Measurements from ENCODE around the gene MROH2B. TPM values are rescaled to one million over a fixed set of nuclear protein-coding genes. Genes with fewer than 3 reads are reported as not detected.

MROH2B gene
- total RNA-seq, 2 experiments from 2014 or later, result not detected

- Histone ChIP-seq H3K27ac (ENCODE audit: low read depth in 1 of 2, low read length in 2 of 2) (no peak overlapping the region), H3K27me3 (ENCODE audit: control insufficient read depth in 1 of 2, insufficient read depth in 2 of 2, low read length in 2 of 2) (peaks cover 0 to 2% of the 10 kb centered on the region in 2 experiments), H3K4me3 (ENCODE audit: low read length) (no peak overlapping the region), H3K36me3 (ENCODE audit: insufficient read depth, low read length) (no peaks in the 10 kb centered on the region), H3K9me3 (ENCODE audit: control insufficient read depth in 1 of 2, insufficient read depth in 1 of 2, low read length in 2 of 2) (no peaks in the 10 kb centered on the region), H3K4me1 (ENCODE audit: insufficient read depth, low read length) (no peaks in the 10 kb centered on the region)
- DNase-seq (no peak), ATAC-seq (ENCODE audit: poor library complexity) (no peak)
- intact Hi-C loops (cut with DNase I, micrococcal nuclease), result no loop called here
- no peak for TF ChIP-seq CTCF (IDR thresholded peaks at IDR 0.05)
- ChIA-PET POLR2A (no interaction called here), CTCF (no interaction called here)
- H3K9me3 Mint-ChIP-seq, result no peaks in the 10 kb centered on the region
- H3K4me1 Mint-ChIP-seq (ENCODE audit: low read depth), result no peaks in the 10 kb centered on the region
- H3K4me3 Mint-ChIP-seq, result no peak overlapping the region
- H3K36me3 Mint-ChIP-seq (ENCODE audit: low read depth), result no peaks in the 10 kb centered on the region
- H3K27ac Mint-ChIP-seq, result no peak overlapping the region
- peaks cover 9% of the 10 kb centered on the region for H3K27me3 Mint-ChIP-seq
Measured at GRCh38 chr5:40999142-40999541, 72.0 kb downstream of the MROH2B start.

- POLR2A ChIA-PET, result no interaction called here
- Histone ChIP-seq H3K9me3 (ENCODE audit: control insufficient read depth in 1 of 2, insufficient read depth in 1 of 2, low read length in 2 of 2) (no peaks in the 10 kb centered on the region), H3K36me3 (ENCODE audit: insufficient read depth, low read length) (no peaks in the 10 kb centered on the region), H3K4me3 (ENCODE audit: low read length) (no peak overlapping the region), H3K27ac (ENCODE audit: low read depth in 1 of 2, low read length in 2 of 2) (no peak overlapping the region), H3K27me3 (ENCODE audit: control insufficient read depth in 1 of 2, insufficient read depth in 2 of 2, low read length in 2 of 2) (peaks cover 0 to 2% of the 10 kb centered on the region in 2 experiments), H3K4me1 (ENCODE audit: insufficient read depth, low read length) (no peaks in the 10 kb centered on the region)
- Mint-ChIP-seq H3K27me3 (no peaks in the 10 kb centered on the region), H3K36me3 (ENCODE audit: low read depth) (no peaks in the 10 kb centered on the region), H3K27ac (no peak overlapping the region), H3K9me3 (no peaks in the 10 kb centered on the region), H3K4me3 (no peak overlapping the region), H3K4me1 (ENCODE audit: low read depth) (no peaks in the 10 kb centered on the region)
- CTCF ChIA-PET, result no interaction called here
- no peak for ATAC-seq (ENCODE audit: poor library complexity)
- no peak for DNase-seq
- no peak for TF ChIP-seq CTCF (IDR thresholded peaks at IDR 0.05)
- intact Hi-C loops (cut with DNase I, micrococcal nuclease), result no loop called here
Measured at GRCh38 chr5:40995801-40996586, 75.1 kb downstream of the MROH2B start.

DNA sequence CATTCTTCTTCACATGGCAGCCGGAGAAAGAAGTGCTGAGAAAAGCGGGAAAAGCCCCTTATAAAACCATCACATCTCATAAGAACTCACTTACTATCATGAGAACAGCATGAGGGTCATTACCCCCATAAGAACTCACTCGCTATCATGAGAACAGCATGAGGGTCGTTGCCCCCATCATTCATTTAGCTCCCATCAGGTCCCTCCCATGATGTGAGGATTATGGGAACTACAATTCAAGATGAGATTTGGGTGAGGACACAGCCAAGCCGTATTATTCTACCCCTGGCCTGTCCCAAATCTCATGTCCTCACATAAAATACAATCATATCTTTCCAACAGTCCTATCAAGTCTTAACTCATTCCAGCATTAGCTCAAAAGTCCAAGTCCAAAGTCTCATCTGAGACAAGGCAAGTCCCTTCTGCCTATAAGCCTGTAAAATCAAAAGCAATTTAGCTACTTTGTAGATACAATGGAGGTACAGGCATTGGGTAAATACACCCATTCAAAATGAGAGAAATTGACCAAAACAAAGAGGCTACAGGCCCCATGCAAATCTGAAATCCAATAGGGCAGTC is 79.1 kb downstream of the MROH2B start:
- Histone ChIP-seq H3K27me3 (ENCODE audit: control insufficient read depth in 1 of 2, insufficient read depth in 2 of 2, low read length in 2 of 2) (no peaks in the 10 kb centered on the region), H3K9me3 (ENCODE audit: control insufficient read depth in 1 of 2, insufficient read depth in 1 of 2, low read length in 2 of 2) (no peaks in the 10 kb centered on the region), H3K36me3 (ENCODE audit: insufficient read depth, low read length) (no peaks in the 10 kb centered on the region), H3K27ac (ENCODE audit: low read depth in 1 of 2, low read length in 2 of 2) (no peak overlapping the region), H3K4me1 (ENCODE audit: insufficient read depth, low read length) (no peaks in the 10 kb centered on the region), H3K4me3 (ENCODE audit: low read length) (no peak overlapping the region)
- intact Hi-C loops (cut with DNase I, micrococcal nuclease), result no loop called here
- CTCF ChIA-PET, result no interaction called here
- Mint-ChIP-seq H3K4me3 (no peak overlapping the region), H3K9me3 (no peaks in the 10 kb centered on the region), H3K4me1 (ENCODE audit: low read depth) (no peaks in the 10 kb centered on the region), H3K36me3 (ENCODE audit: low read depth) (no peaks in the 10 kb centered on the region), H3K27ac (no peak overlapping the region), H3K27me3 (no peaks in the 10 kb centered on the region)
- DNase-seq (no peak), ATAC-seq (ENCODE audit: poor library complexity) (no peak)
- POLR2A ChIA-PET, result no interaction called here
- no peak for TF ChIP-seq CTCF (IDR thresholded peaks at IDR 0.05)

Measured in CD4-positive, alpha-beta T cell (primary cell).